Peyer's patch (tissue), 4 donors: ENCODE measurements around the gene PXK. TPM values are rescaled to one million over a fixed set of nuclear protein-coding genes. Genes with fewer than 3 reads are reported as not detected.

Experiments
- DNase-seq, 3 donors: peaks; one replicate each; pipeline ENCODE4 v3.0.0-alpha.2; 2017 to 2019
- H3K27ac ChIP-seq, 4 donors: fragments of 200-600 bp; sonication (generic); one replicate each; pipeline ENCODE4 v1.5.1; 2016 to 2019
- H3K27me3 ChIP-seq, 2 donors: fragments of 200-600 bp; sonication (generic); one replicate each; pipeline ENCODE4 v1.5.1; 2019
- H3K36me3 ChIP-seq, 3 donors: fragments of 200-600 bp; sonication (generic); one replicate each; pipeline ENCODE4 v1.5.1; 2016 to 2019
- H3K4me1 ChIP-seq, 4 donors: fragments of 200-600 bp; sonication (generic); one replicate each; pipeline ENCODE4 v1.5.1; 2016 to 2019
- H3K4me3 ChIP-seq, 4 donors: fragments of 200-600 bp; sonication (generic); 1 replicate in 3 of 4; 2 replicates in 1 of 4; pipeline ENCODE4 v1.5.1; 2016 to 2019; ENCODE audit warnings: mild to moderate bottlenecking in 1 of 4
- H3K9me3 ChIP-seq, 4 donors: fragments of 200-600 bp; sonication (generic); one replicate each; pipeline ENCODE4 v1.5.1; 2016 to 2019; ENCODE audit warnings: mild to moderate bottlenecking in 1 of 4
- POLR2A ChIP-seq, 2 donors: fragments of 450-650 bp; IDR thresholded peaks; one replicate each; pipeline ENCODE4 v1.5.1; 2017; ENCODE audit warnings: antibody characterized with exemption in 2 of 2, mild to moderate bottlenecking in 2 of 2, moderate library complexity in 2 of 2
- small RNA-seq, 2 donors: library from RNA; depleted of rRNA; stranded (forward); fragments of <200 nt; gene quantifications; one replicate each; pipeline ENCODE3, GENCODE V24; 2016
- total RNA-seq, 4 donors: library from RNA; depleted of rRNA; stranded (reverse); fragments of >200 nt; gene quantifications; one replicate each; pipeline ENCODE4 v1.1.0, GENCODE V29; 2016
- TF ChIP-seq, protein P1 (sequence below), 6 experiments: fragments of 450-650 bp in 4 of 6; fragments of 200-600 bp in 2 of 6; sonication (generic) in 1 of 6; IDR thresholded peaks; one replicate each; pipeline ENCODE4 v1.5.1; 2017 to 2019; ENCODE audit warnings: antibody characterized with exemption in 6 of 6, mild to moderate bottlenecking in 3 of 6, moderate library complexity in 1 of 6

Gene PXK
- total RNA-seq, 4 donors from 2014 or later: 15.3 to 73.4 (median 28.4) TPM

DNA sequence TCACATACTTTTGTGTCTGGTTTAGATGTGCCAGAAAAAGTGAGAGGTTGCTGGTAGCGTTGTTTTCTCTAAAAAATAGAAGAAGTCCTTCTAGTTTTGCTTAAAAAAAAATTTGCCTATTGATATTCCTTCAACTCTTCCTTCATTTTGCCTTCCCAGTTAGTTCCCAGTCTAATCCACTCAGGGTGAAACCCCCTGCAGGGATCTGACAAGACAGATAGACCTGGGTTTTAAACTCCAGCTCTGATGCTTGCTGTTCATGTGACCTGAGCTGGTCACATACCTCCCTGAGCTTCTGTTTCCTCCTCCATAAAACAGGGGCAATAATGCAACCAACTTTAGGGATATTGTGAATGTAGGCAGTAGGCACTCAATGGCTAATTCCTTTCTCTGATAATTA, 140.6 kb downstream of the PXK start:
- TF ChIP-seq, protein P1, sequence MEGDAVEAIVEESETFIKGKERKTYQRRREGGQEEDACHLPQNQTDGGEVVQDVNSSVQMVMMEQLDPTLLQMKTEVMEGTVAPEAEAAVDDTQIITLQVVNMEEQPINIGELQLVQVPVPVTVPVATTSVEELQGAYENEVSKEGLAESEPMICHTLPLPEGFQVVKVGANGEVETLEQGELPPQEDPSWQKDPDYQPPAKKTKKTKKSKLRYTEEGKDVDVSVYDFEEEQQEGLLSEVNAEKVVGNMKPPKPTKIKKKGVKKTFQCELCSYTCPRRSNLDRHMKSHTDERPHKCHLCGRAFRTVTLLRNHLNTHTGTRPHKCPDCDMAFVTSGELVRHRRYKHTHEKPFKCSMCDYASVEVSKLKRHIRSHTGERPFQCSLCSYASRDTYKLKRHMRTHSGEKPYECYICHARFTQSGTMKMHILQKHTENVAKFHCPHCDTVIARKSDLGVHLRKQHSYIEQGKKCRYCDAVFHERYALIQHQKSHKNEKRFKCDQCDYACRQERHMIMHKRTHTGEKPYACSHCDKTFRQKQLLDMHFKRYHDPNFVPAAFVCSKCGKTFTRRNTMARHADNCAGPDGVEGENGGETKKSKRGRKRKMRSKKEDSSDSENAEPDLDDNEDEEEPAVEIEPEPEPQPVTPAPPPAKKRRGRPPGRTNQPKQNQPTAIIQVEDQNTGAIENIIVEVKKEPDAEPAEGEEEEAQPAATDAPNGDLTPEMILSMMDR (IDR thresholded peaks at IDR 0.05): no peak
- no peak for TF ChIP-seq POLR2A (IDR thresholded peaks at IDR 0.05)
- H3K27me3 ChIP-seq: no peaks in the 10 kb centered on the region
- no peak overlapping the region for H3K4me3 ChIP-seq
- DNase-seq: no peak
- no peaks in the 10 kb centered on the region for H3K9me3 ChIP-seq
- no peak overlapping the region for H3K27ac ChIP-seq
- H3K36me3 ChIP-seq: no peaks in the 10 kb centered on the region
- H3K4me1 ChIP-seq: peaks cover 0 to 12% (median 2%) of the 10 kb centered on the region in 4 donors

DNA sequence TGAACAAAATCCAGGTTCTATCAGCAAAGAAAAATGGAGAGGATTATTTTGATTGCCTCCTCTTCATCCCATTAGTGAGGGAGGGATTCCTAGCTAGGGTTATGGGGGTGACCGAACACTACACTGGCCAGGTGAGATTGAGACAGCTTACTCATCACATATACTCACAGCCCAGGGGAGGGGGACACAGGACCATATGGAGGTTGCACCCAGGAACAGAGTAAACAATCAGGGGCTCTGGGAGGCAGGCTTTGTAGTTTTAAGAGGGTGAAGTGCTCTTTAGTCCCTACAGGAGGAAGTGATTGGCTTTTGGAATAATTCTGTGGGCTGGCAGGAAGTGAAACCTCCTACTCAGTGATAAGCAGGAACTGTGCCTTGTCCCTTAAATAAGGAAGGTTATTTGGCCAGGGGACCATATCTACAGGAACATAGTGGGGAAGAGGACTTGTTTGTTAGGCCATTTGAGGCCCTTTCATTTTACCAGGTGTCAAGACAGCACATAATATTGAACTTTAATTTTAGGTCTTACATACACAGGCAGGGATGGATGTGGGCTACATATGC, 141.7 kb downstream of the PXK start:
- Histone ChIP-seq H3K27ac (no peak overlapping the region), H3K27me3 (no peaks in the 10 kb centered on the region), H3K4me1 (peaks cover 0 to 12% (median 2%) of the 10 kb centered on the region in 4 donors), H3K9me3 (no peaks in the 10 kb centered on the region), H3K36me3 (no peaks in the 10 kb centered on the region), H3K4me3 (no peak overlapping the region)
- no peak for DNase-seq
- TF ChIP-seq, protein P1 (IDR thresholded peaks at IDR 0.05): no peak
- no peak for TF ChIP-seq POLR2A (IDR thresholded peaks at IDR 0.05)

- Histone ChIP-seq H3K9me3 (no peaks in the 10 kb centered on the region), H3K4me3 (no peak overlapping the region)
Observed at GRCh38 chr3:58474967-58475578, 142.4 kb downstream of the PXK start.

More at GRCh38 chr3:58474967-58475578, 142.4 kb downstream of the PXK start:
- Histone ChIP-seq H3K27ac (no peak overlapping the region), H3K27me3 (no peaks in the 10 kb centered on the region), H3K4me1 (peaks cover 0 to 10% (median 2%) of the 10 kb centered on the region in 4 donors), H3K36me3 (no peaks in the 10 kb centered on the region)
- TF ChIP-seq, protein P1 (IDR thresholded peaks at IDR 0.05): no peak
- no peak for TF ChIP-seq POLR2A (IDR thresholded peaks at IDR 0.05)
- DNase-seq: no peak

Small RNAs within 50 kb of the gene (small RNA-seq; reads per million reads assigned to genes)
- 0 reads per million in 2 donors for gene AC098479.1

Other genes with a start within 250 kb of the PXK start
- 10 to 100 TPM in 1 of 4 donors, 1 to 10 TPM in 3; 1.9 to 47.0 (median 3.9) TPM for gene DNASE1L3, start 121.9 kb upstream of the PXK start, total RNA-seq
- gene ABHD6, start 95.1 kb upstream of the PXK start, total RNA-seq: 10 to 100 TPM in 3 of 4 donors, 1 to 10 TPM in 1; 9.1 to 97.6 (median 55.7) TPM
- gene RPP14, start 26.6 kb upstream of the PXK start, total RNA-seq: 10 to 100 TPM in 3 of 4 donors, 1 to 10 TPM in 1; 9.9 to 23.1 (median 13.4) TPM
- gene HTD2, start 26.4 kb upstream of the PXK start, total RNA-seq: 10 to 100 TPM in 1 of 4 donors, 1 to 10 TPM in 2, not detected in 1; 4.8 to 12.8 (median 6.5) TPM
- 100 to 1,000 TPM in 2 of 4 donors, 10 to 100 TPM in 2; 66.6 to 126 (median 96.8) TPM for gene PDHB, start 100.9 kb downstream of the PXK start, total RNA-seq
- gene KCTD6, start 159.2 kb downstream of the PXK start, total RNA-seq: 10 to 100 TPM; 10.3 to 14.9 (median 11.9) TPM
- gene ACOX2, start 204.3 kb downstream of the PXK start, total RNA-seq: 100 to 1,000 TPM in 3 of 4 donors, 10 to 100 TPM in 1; 54.5 to 162 (median 142) TPM
- 10 to 100 TPM; 11.0 to 93.3 (median 24.3) TPM for gene FAM107A, start 244.5 kb downstream of the PXK start, total RNA-seq